DMS114 treated with DMSO at 0.1 percent for 48 hours (cell line): ENCODE results near the gene PLA2G4C.
A peak's percentile ranks its signal among the peaks of the same experiment; 100 is the strongest.

ENCODE experiments used
- DNase-seq: peaks from one replicate; lab custom pipeline; 2025; ENCODE audit not compliant: unreplicated experiment; lab: John Stamatoyannopoulos, UW

PLA2G4C gene

GRCh38 chr19:48000846-48001245 is 109.8 kb downstream of the PLA2G4C start:
- no peak for DNase-seq

GRCh38 chr19:47998800-47999199 is 111.8 kb downstream of the PLA2G4C start:
- DNase-seq: peak; percentile 48
